ENCODE measurements around the gene GABRR2. TPM values are rescaled to one million over a fixed set of nuclear protein-coding genes. Genes with fewer than 3 reads are reported as not detected.

The GABRR2 gene
- total RNA-seq, 1 donor from 2014 or later: 1.2 TPM

Other genes starting within 250 kb of the GABRR2 start
- gene PNRC1, start 234.5 kb downstream of the GABRR2 start, total RNA-seq: 165 TPM
- 4.7 TPM for gene SRSF12, start 197.2 kb downstream of the GABRR2 start, total RNA-seq
- 105 TPM for gene PM20D2, start 169.2 kb downstream of the GABRR2 start, total RNA-seq
- gene GABRR1, start 97.9 kb downstream of the GABRR2 start, total RNA-seq: 0.41 TPM
- 33.6 TPM for gene UBE2J1, start 37.4 kb upstream of the GABRR2 start, total RNA-seq
- gene RRAGD, start 97.0 kb upstream of the GABRR2 start, total RNA-seq: 72.8 TPM
- 17.8 TPM for gene ANKRD6, start 117.9 kb upstream of the GABRR2 start, total RNA-seq

All from tongue (tissue), 1 donor.